ENCODE measurements around the gene PDE4B.

Gene PDE4B

DNA sequence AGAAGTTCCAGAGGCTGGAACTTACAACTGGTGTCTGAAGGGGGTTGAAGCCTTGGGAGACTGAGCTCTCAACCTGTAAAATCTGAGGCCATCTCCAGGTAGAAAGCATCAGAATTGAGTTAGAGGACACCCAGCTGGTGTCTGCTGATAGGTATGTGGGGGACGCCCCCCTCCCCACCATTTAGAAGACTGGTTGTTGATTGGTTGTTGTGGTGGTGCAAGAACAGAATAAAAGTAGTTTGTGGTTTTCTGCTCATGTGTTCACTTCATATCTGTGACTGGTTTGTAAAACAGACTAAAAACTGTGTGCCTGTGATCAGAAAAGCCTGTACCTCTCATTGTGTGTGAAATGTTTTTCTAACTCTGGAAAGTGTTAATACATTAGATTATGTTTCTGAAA is 33.2 kb upstream of the PDE4B start:
- DNase-seq (ENCODE audit: low read depth): no peak

DNA sequence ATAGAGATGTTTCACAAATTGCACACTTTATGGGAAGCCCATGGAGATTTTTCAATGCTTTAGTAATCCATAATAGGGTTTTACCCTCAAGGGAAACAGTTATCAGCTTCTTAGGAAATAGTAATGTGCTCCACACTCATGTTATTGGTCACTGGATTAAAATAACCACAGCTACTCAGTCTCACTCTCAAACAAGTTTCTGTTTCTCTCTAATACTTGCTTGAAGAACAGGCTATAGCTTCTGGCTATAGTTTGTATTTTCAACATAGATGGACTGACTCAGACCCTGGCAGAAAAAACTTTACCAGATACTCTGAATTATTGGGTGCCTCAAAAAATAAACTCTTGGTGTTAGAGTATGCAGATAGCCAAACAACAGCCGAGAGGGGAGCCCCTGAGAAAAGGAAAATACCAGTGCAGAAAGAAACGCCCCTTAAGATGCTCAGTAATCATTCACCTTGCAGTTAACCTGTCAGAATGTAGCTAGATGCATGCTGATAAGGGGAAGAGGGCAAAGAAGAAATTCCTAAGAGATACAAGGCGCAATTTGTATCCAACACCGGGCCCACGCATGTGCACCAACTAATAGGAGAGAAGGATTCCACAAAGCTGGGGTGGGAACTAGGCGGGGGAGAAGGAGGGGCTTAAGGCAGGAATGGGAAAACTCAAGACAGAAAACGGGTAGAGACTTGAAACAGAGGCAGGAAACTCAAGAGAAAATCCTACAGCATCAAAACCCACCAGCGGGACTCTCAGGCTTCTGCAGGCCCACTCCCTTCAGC is 30.4 kb upstream of the PDE4B start:
- H3K4me3 ChIP-seq (ENCODE audit: control insufficient read depth, low read depth, low read length): peak overlapping the region; percentile 22
- TF ChIP-seq, protein P1, sequence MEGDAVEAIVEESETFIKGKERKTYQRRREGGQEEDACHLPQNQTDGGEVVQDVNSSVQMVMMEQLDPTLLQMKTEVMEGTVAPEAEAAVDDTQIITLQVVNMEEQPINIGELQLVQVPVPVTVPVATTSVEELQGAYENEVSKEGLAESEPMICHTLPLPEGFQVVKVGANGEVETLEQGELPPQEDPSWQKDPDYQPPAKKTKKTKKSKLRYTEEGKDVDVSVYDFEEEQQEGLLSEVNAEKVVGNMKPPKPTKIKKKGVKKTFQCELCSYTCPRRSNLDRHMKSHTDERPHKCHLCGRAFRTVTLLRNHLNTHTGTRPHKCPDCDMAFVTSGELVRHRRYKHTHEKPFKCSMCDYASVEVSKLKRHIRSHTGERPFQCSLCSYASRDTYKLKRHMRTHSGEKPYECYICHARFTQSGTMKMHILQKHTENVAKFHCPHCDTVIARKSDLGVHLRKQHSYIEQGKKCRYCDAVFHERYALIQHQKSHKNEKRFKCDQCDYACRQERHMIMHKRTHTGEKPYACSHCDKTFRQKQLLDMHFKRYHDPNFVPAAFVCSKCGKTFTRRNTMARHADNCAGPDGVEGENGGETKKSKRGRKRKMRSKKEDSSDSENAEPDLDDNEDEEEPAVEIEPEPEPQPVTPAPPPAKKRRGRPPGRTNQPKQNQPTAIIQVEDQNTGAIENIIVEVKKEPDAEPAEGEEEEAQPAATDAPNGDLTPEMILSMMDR (IDR thresholded peaks at IDR 0.05; ENCODE audit: control insufficient read depth, insufficient read depth, low read depth, low read length, missing control alignments): no peak
- peak; percentile 68 for DNase-seq (ENCODE audit: low read depth)

More for the DNA sequence above, 33.2 kb upstream of the PDE4B start:
- TF ChIP-seq, protein P1 (IDR thresholded peaks at IDR 0.05; ENCODE audit: control insufficient read depth, insufficient read depth, low read depth, low read length, missing control alignments): no peak
- no peak overlapping the region for H3K4me3 ChIP-seq (ENCODE audit: control insufficient read depth, low read depth, low read length)

DNA sequence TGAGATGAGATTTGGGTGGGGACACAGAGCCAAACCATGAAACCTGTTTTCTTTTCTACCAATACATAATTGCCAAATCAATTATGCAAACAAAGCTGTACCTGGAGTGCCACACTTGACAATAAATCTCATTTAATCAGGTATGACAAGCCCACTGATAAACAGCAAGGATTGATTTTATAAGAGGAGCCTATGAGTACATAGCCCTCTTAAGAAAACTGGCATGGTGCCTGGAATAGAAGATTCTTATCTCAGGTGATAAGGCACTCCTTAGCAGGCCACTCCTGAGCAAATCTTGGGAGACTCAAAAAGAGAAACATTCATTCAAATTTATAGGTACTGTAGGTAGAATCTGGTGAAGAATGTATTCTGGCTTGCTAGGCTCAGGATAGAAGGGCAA is 28.6 kb upstream of the PDE4B start:
- H3K4me3 ChIP-seq (ENCODE audit: control insufficient read depth, low read depth, low read length): no peak overlapping the region
- TF ChIP-seq, protein P1 (IDR thresholded peaks at IDR 0.05; ENCODE audit: control insufficient read depth, insufficient read depth, low read depth, low read length, missing control alignments): no peak
- DNase-seq (ENCODE audit: low read depth): no peak

DNA sequence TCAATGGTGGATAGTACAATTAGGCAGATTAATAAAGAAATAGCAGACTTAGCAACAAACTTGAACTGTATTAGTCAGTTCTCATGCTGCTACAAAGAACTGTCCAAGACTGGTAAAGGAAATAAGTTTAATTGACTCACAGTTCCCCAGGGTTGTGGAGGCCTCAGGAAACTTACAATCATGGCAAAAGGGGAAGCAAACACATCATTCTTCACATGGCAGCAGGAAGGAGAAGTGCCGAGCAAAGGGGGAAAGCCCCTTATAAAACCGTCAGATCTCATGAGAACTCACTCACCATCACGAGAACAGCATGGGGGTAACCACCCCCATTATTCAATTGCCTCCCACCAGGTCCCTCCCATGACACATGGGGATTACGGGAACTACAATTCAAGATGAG is 27.1 kb upstream of the PDE4B start:
- no peak for DNase-seq (ENCODE audit: low read depth)
- TF ChIP-seq, protein P1 (IDR thresholded peaks at IDR 0.05; ENCODE audit: control insufficient read depth, insufficient read depth, low read depth, low read length, missing control alignments): no peak
- no peak overlapping the region for H3K4me3 ChIP-seq (ENCODE audit: control insufficient read depth, low read depth, low read length)

DNA sequence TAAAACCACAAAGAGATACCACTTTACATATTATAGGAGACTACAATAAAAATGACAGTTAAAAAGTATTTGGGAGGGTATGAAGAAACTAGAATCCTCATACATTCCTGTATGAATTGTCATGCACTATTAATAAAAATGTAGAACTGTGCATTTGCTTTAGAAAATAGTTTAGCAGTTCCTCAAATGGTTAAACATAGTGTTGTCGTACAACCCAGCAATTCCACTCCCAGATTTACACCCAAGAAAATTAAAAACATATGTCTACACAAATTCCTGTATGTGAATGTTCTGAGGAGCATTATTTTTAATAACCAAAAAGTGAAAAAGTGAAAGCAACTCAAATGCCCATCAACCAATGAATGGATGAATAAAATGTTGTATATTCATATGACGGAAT is 23.1 kb upstream of the PDE4B start:
- DNase-seq (ENCODE audit: low read depth): peak; percentile 38
- TF ChIP-seq, protein P1 (IDR thresholded peaks at IDR 0.05; ENCODE audit: control insufficient read depth, insufficient read depth, low read depth, low read length, missing control alignments): no peak
- no peak overlapping the region for H3K4me3 ChIP-seq (ENCODE audit: control insufficient read depth, low read depth, low read length)

DNA sequence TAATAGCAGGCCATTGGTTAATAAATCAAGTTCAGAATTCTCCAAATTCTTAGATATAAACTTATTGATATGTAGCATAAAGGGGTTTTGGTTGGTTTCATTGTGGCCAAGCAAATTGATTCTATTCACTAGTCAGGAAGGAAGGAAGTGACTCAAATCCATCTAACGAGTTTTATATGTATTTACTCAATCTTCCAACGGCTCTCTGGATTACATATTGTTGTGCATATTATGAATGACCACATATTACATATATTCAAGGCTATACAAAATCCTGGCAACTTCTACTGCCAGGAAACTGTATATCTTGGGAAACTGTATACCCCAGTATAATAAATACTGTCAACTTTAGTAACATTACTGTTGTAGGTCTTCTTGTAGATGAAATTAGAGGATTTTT is 20.1 kb upstream of the PDE4B start:
- TF ChIP-seq, protein P1 (IDR thresholded peaks at IDR 0.05; ENCODE audit: control insufficient read depth, insufficient read depth, low read depth, low read length, missing control alignments): no peak
- no peak overlapping the region for H3K4me3 ChIP-seq (ENCODE audit: control insufficient read depth, low read depth, low read length)
- no peak for DNase-seq (ENCODE audit: low read depth)

Measured in AG09309 (cell line).